MM.1S (cell line): ENCODE measurements around the gene SCARF2.

ENCODE experiments used
- EZH2 ChIP-seq: fragments of 300-600 bp; sonication (generic); optimal IDR thresholded peaks from 2 replicates; pipeline ENCODE3; 2017; ENCODE audit warnings: low read depth, mild to moderate bottlenecking, antibody characterized with exemption, low read length, mixed read lengths
- EZH2phosphoT487 ChIP-seq: fragments of 300-600 bp; sonication (generic); IDR thresholded peaks from 2 replicates; pipeline ENCODE4 v1.6.1; 2018; ENCODE audit warnings: antibody characterized with exemption, low read length
- TF ChIP-seq, protein P1 (sequence below): fragments of 300-600 bp; sonication (generic); IDR thresholded peaks from 2 replicates; pipeline ENCODE4 v1.5.1; 2016; ENCODE audit warnings: antibody characterized with exemption, low read length, mixed read lengths

- TF ChIP-seq, protein P1, sequence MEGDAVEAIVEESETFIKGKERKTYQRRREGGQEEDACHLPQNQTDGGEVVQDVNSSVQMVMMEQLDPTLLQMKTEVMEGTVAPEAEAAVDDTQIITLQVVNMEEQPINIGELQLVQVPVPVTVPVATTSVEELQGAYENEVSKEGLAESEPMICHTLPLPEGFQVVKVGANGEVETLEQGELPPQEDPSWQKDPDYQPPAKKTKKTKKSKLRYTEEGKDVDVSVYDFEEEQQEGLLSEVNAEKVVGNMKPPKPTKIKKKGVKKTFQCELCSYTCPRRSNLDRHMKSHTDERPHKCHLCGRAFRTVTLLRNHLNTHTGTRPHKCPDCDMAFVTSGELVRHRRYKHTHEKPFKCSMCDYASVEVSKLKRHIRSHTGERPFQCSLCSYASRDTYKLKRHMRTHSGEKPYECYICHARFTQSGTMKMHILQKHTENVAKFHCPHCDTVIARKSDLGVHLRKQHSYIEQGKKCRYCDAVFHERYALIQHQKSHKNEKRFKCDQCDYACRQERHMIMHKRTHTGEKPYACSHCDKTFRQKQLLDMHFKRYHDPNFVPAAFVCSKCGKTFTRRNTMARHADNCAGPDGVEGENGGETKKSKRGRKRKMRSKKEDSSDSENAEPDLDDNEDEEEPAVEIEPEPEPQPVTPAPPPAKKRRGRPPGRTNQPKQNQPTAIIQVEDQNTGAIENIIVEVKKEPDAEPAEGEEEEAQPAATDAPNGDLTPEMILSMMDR: no peak
- TF ChIP-seq EZH2phosphoT487 (no peak), EZH2 (no peak)
These were observed 5.4 kb downstream of the SCARF2 start for GRCh38 chr22:20432244-20432686.
